SU-DHL-6 (cell line): ENCODE data around the gene RASGRP4.
A peak's percentile ranks its signal among the peaks of the same experiment; 100 is the strongest.

Experiments
- H2AFZ ChIP-seq: fragments of 200-600 bp; sonication (generic); 2 replicates; pipeline ENCODE4 v1.6.1; 2014; ENCODE audit warnings: low read depth, mild to moderate bottlenecking, moderate library complexity, mixed read lengths, antibody characterized with exemption, low read length; ENCODE audit not compliant: severe bottlenecking
- H3F3A ChIP-seq: fragments of 200-600 bp; shearing (Covaris generic); 2 replicates; pipeline ENCODE4 v1.6.0; 2016; ENCODE audit warnings: antibody characterized with exemption, mild to moderate bottlenecking; ENCODE audit not compliant: insufficient read depth
- H3K27ac ChIP-seq: fragments of 200-600 bp; sonication (generic); 2 replicates; pipeline ENCODE4 v1.5.1; 2016; ENCODE audit warnings: low read depth, mild to moderate bottlenecking, low read length, moderate library complexity, mixed read lengths
- H3K27me3 ChIP-seq: fragments of 200-600 bp; sonication (generic), shearing (Covaris generic); 2 replicates; pipeline ENCODE4 v1.6.0; 2014; ENCODE audit warnings: mild to moderate bottlenecking, low read length
- H3K36me3 ChIP-seq: fragments of 200-600 bp; sonication (generic); 2 replicates; pipeline ENCODE4 v1.6.1; 2014; ENCODE audit warnings: mild to moderate bottlenecking, low read length, mixed read lengths
- H3K4me2 ChIP-seq: fragments of 300-600, 200-600 bp; shearing (Covaris generic), sonication (generic); 2 replicates; pipeline ENCODE4 v1.6.0; 2014; ENCODE audit warnings: low read length, low read depth, mild to moderate bottlenecking; ENCODE audit not compliant: poor library complexity, severe bottlenecking
- H3K4me3 ChIP-seq: fragments of 200-600 bp; sonication (generic); 2 replicates; pipeline ENCODE4 v1.5.1; 2014; ENCODE audit warnings: antibody characterized with exemption, low read length, mild to moderate bottlenecking, mixed read lengths; ENCODE audit not compliant: insufficient read depth, poor library complexity, severe bottlenecking
- H3K79me2 ChIP-seq: fragments of 200-600 bp; sonication (generic); 2 replicates; pipeline ENCODE4 v1.6.1; 2014; ENCODE audit warnings: mild to moderate bottlenecking, low read length, moderate library complexity; ENCODE audit not compliant: insufficient read depth
- H3K9ac ChIP-seq: fragments of 200-600 bp; sonication (generic); 2 replicates; pipeline ENCODE4 v1.7.0; 2014; ENCODE audit warnings: mild to moderate bottlenecking, low read length
- H3K9me2 ChIP-seq: fragments of 200-600 bp; sonication (generic); replicated peaks from 2 replicates; pipeline ENCODE4 v1.6.1; 2014; ENCODE audit warnings: low read length; ENCODE audit not compliant: insufficient read depth
- H3K9me3 ChIP-seq: fragments of 200-600 bp; sonication (generic); 2 replicates; pipeline ENCODE4 v1.6.1; 2014; ENCODE audit warnings: low read length, mixed read lengths; ENCODE audit not compliant: insufficient read depth
- H4K20me1 ChIP-seq: fragments of 200-600 bp; sonication (generic); 2 replicates; pipeline ENCODE4 v1.6.1; 2014; ENCODE audit warnings: low read depth, mild to moderate bottlenecking, antibody characterized with exemption, low read length, moderate library complexity, mixed read lengths
- EZH2phosphoT487 ChIP-seq: fragments of 200-600 bp; sonication (generic), shearing (Covaris generic); conservative IDR thresholded peaks from 2 replicates; pipeline ENCODE4 v1.6.1; 2018; ENCODE audit warnings: mild to moderate bottlenecking, antibody characterized with exemption, low read length, moderate library complexity, mixed read lengths
- TF ChIP-seq, protein P1 (sequence below): fragments of 200-600 bp; sonication (generic); IDR thresholded peaks from one replicate; pipeline ENCODE4 v1.5.1; 2017; ENCODE audit warnings: antibody characterized with exemption, mild to moderate bottlenecking, low read length, moderate library complexity; ENCODE audit not compliant: insufficient read depth, poor library complexity, severe bottlenecking

RASGRP4 gene

DNA sequence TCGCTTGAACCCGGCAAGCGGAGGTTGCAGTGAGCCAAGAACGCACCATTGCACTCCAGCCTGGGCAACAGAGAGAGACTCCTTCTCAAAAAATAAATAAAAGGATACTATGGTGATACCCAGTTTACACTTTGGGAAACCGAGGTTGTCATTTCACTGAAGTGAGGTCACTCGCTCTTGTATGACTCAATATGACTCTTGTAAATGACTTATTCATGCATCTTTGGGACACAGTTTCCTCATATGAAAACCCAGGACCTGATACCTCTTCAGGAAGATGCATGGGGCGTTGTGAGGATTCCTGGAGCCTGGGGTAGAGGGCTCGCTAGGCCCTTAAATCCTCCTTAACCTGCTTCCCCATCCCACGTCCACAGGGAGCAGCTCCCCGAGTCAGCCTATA, 47.2 kb downstream of the RASGRP4 start:
- H3K4me2 ChIP-seq: no peak overlapping the region
- no peak overlapping the region for H3K9ac ChIP-seq
- no peak overlapping the region for H3K27ac ChIP-seq
- no peak overlapping the region for H2AFZ ChIP-seq
- no peak overlapping the region for H3K4me3 ChIP-seq
- H3K27me3 ChIP-seq: no peaks in the 10 kb centered on the region
- peaks cover 26% of the 10 kb centered on the region for H3K79me2 ChIP-seq
- TF ChIP-seq, protein P1, sequence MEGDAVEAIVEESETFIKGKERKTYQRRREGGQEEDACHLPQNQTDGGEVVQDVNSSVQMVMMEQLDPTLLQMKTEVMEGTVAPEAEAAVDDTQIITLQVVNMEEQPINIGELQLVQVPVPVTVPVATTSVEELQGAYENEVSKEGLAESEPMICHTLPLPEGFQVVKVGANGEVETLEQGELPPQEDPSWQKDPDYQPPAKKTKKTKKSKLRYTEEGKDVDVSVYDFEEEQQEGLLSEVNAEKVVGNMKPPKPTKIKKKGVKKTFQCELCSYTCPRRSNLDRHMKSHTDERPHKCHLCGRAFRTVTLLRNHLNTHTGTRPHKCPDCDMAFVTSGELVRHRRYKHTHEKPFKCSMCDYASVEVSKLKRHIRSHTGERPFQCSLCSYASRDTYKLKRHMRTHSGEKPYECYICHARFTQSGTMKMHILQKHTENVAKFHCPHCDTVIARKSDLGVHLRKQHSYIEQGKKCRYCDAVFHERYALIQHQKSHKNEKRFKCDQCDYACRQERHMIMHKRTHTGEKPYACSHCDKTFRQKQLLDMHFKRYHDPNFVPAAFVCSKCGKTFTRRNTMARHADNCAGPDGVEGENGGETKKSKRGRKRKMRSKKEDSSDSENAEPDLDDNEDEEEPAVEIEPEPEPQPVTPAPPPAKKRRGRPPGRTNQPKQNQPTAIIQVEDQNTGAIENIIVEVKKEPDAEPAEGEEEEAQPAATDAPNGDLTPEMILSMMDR: no peak
- no peak for TF ChIP-seq EZH2phosphoT487
- no peaks in the 10 kb centered on the region; the same call in 1 of the 2 replicates for H4K20me1 ChIP-seq
- H3K9me3 ChIP-seq: no peaks in the 10 kb centered on the region
- H3K36me3 ChIP-seq: no peaks in the 10 kb centered on the region
- no peaks in the 10 kb centered on the region for H3K9me2 ChIP-seq
- no peaks in the 10 kb centered on the region; the same call in 1 of the 2 replicates for H3F3A ChIP-seq

DNA sequence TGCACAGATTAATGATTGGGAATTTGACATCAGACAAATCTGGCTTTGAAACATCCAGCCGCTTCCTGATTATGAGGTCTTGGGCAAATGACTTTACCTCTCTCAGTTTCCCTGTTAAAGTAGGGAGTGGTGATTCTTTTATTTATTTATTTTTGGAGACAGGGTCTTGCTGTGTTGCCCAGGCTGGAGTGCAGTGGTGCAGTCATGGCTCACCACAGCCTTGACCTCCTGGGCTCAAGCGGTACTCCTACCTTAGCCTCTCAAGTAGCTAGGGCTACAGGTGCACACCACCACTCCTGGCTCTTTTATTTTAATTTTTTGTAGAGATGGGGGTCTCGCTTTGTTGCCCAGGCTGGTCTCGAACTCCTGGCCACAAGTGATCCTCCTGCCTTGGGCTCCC, 49.0 kb downstream of the RASGRP4 start:
- Histone ChIP-seq H3K36me3 (no peaks in the 10 kb centered on the region), H3K79me2 (peaks cover 26% of the 10 kb centered on the region), H4K20me1 (no peaks in the 10 kb centered on the region; the same call in 1 of the 2 replicates), H3K9ac (no peak overlapping the region), H3K9me3 (no peaks in the 10 kb centered on the region), H3K4me3 (no peak overlapping the region), H3F3A (no peaks in the 10 kb centered on the region; the same call in 1 of the 2 replicates), H2AFZ (no peak overlapping the region), H3K27me3 (no peaks in the 10 kb centered on the region), H3K9me2 (no peaks in the 10 kb centered on the region), H3K27ac (no peak overlapping the region), H3K4me2 (no peak overlapping the region)
- TF ChIP-seq, protein P1: no peak
- no peak for TF ChIP-seq EZH2phosphoT487

DNA sequence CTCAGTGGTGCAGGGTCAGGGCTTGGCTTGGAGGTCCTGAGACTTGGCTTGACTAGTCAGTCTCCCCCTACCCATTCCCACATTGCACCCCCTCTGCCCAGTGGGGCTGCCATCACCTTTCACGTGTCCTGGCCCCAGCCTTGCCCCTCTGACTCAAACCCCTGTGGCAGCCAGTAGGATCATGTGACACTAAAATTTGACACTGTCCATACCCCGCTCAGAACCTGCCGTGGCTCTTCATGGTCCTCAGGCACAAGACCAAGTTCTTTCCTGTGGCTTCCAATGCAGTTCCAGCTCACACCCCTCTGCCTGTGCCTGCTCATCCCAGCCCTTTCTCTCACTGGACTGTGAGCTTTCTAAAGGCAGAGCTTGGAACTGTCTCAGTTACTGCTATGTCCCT, 49.4 kb downstream of the RASGRP4 start:
- Histone ChIP-seq H3K36me3 (no peaks in the 10 kb centered on the region), H3F3A (no peaks in the 10 kb centered on the region; the same call in 1 of the 2 replicates), H3K27me3 (no peaks in the 10 kb centered on the region), H4K20me1 (no peaks in the 10 kb centered on the region; the same call in 1 of the 2 replicates), H3K9ac (no peak overlapping the region), H3K4me2 (peak overlapping the region; percentile 93), H3K79me2 (peaks cover 26% of the 10 kb centered on the region), H3K9me2 (no peaks in the 10 kb centered on the region), H3K9me3 (no peaks in the 10 kb centered on the region), H3K27ac (no peak overlapping the region), H3K4me3 (no peak overlapping the region), H2AFZ (no peak overlapping the region)
- no peak for TF ChIP-seq EZH2phosphoT487
- TF ChIP-seq, protein P1: no peak
